D721Med (cell line): ENCODE measurements around the gene TTC28.

Source experiments
- DNase-seq: peaks from one replicate; pipeline ENCODE4 v3.0.0; 2011; ENCODE audit warnings: low spot score; ENCODE audit not compliant: insufficient read length
- FAIRE-seq: peaks from 2 replicates; lab custom pipeline; 2011; peaks lifted over from hg19 to GRCh38; lab: Jason Lieb, UNC
- CTCF ChIP-seq: IDR thresholded peaks from 2 replicates; pipeline ENCODE4 v1.5.1; 2012; ENCODE audit warnings: mild to moderate bottlenecking, control low read depth; ENCODE audit not compliant: insufficient read depth; ENCODE audit errors: missing control alignments

The TTC28 gene

GRCh38 chr22:28142361-28142961 is 537.2 kb downstream of the TTC28 start:
- no peak for TF ChIP-seq CTCF
- FAIRE-seq (no peak), DNase-seq (no peak)

GRCh38 chr22:28141614-28142013 is 538.0 kb downstream of the TTC28 start:
- TF ChIP-seq CTCF = no peak
- no peak for FAIRE-seq
- no peak for DNase-seq

GRCh38 chr22:28139961-28140360 is 539.7 kb downstream of the TTC28 start:
- DNase-seq (no peak), FAIRE-seq (no peak)
- TF ChIP-seq CTCF = no peak

GRCh38 chr22:28139516-28139915 is 540.1 kb downstream of the TTC28 start:
- DNase-seq (no peak), FAIRE-seq (no peak)
- no peak for TF ChIP-seq CTCF

- no peak for DNase-seq
Measured at GRCh38 chr22:28137036-28137435, 542.6 kb downstream of the TTC28 start.

GRCh38 chr22:28132466-28132865 is 547.2 kb downstream of the TTC28 start:
- no peak for DNase-seq
- no peak for FAIRE-seq
- TF ChIP-seq CTCF = no peak

More at GRCh38 chr22:28137036-28137435, 542.6 kb downstream of the TTC28 start:
- no peak for TF ChIP-seq CTCF
- FAIRE-seq = no peak

- DNase-seq (no peak), FAIRE-seq (no peak)
Measured at GRCh38 chr22:28129319-28129962, 550.2 kb downstream of the TTC28 start.

More at GRCh38 chr22:28129319-28129962, 550.2 kb downstream of the TTC28 start:
- TF ChIP-seq CTCF = no peak
